Ishikawa (cell line): ENCODE data around the gene RSAD2.

ENCODE experiments used
- CEBPB ChIP-seq: IDR thresholded peaks from 2 replicates; pipeline ENCODE4 v1.6.1; 2012
- CREB1 ChIP-seq: IDR thresholded peaks from 2 replicates; pipeline ENCODE4 v1.6.1; 2012; ENCODE audit warnings: low read depth
- EGR1 ChIP-seq: IDR thresholded peaks from 2 replicates; pipeline ENCODE4 v1.6.1; 2012
- EP300 ChIP-seq: IDR thresholded peaks from 2 replicates; pipeline ENCODE4 v1.6.1; 2012; ENCODE audit warnings: borderline replicate concordance
- FOXM1 ChIP-seq: IDR thresholded peaks from 2 replicates; pipeline ENCODE4 v1.6.1; 2012; ENCODE audit warnings: low read depth, borderline replicate concordance
- MAX ChIP-seq: IDR thresholded peaks from 2 replicates; pipeline ENCODE4 v1.6.1; 2012
- NFIC ChIP-seq: IDR thresholded peaks from 2 replicates; pipeline ENCODE4 v1.6.1; 2012
- RAD21 ChIP-seq: IDR thresholded peaks from 2 replicates; pipeline ENCODE4 v1.6.1; 2012; ENCODE audit warnings: low read depth
- REST ChIP-seq: IDR thresholded peaks from 2 replicates; pipeline ENCODE4 v1.6.1; 2012; ENCODE audit warnings: low read depth, mild to moderate bottlenecking
- TAF1 ChIP-seq: IDR thresholded peaks from 2 replicates; pipeline ENCODE4 v1.6.1; 2012; ENCODE audit warnings: low read depth, mild to moderate bottlenecking
- TCF12 ChIP-seq: IDR thresholded peaks from 2 replicates; pipeline ENCODE4 v1.6.1; 2012; ENCODE audit warnings: low read depth
- TEAD4 ChIP-seq: IDR thresholded peaks from 2 replicates; pipeline ENCODE4 v1.6.1; 2012
- USF1 ChIP-seq: IDR thresholded peaks from 2 replicates; pipeline ENCODE4 v1.6.1; 2012
- YY1 ChIP-seq: IDR thresholded peaks from 2 replicates; pipeline ENCODE4 v1.6.1; 2012; ENCODE audit warnings: low read depth
- ZBTB7A ChIP-seq: IDR thresholded peaks from 2 replicates; pipeline ENCODE4 v1.6.1; 2012; ENCODE audit warnings: low read depth

Gene RSAD2

DNA sequence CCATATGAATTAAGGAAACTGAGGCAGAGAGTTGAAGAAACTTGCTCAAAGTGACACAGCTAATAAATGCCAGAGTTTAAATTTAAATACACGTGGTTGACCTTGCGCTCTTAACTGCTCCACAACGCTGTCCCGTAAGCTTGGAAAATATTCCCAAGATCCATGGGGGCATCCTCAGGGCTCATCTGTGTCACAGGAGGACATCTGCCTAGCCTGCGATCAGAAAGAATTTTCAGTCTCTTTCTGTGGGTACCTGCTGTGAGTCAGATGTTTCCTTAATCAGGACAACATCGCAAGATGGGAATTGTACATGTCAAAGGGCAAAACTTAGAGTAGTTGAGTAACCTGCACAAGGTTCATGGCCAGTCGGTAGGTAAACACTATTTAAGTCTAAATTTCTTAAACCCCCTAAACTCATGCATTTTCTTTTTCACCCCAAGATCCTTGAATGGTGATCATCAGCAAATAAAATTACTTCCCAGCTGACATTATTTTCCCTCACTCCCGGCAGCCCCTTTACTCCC, 13.3 kb upstream of the RSAD2 start:
- no peak for TF ChIP-seq EP300
- no peak for TF ChIP-seq TCF12
- TF ChIP-seq TEAD4: no peak
- no peak for TF ChIP-seq YY1
- TF ChIP-seq USF1: no peak
- TF ChIP-seq NFIC: no peak
- TF ChIP-seq CEBPB: no peak
- no peak for TF ChIP-seq FOXM1
- TF ChIP-seq EGR1: no peak
- TF ChIP-seq MAX: no peak
- TF ChIP-seq ZBTB7A: no peak
- TF ChIP-seq TAF1: no peak
- TF ChIP-seq REST: no peak
- no peak for TF ChIP-seq RAD21
- TF ChIP-seq CREB1: no peak

- TF ChIP-seq USF1 (no peak), YY1 (no peak), TEAD4 (no peak), RAD21 (no peak), CREB1 (no peak), NFIC (no peak), TCF12 (no peak), REST (no peak), MAX (no peak), CEBPB (no peak), FOXM1 (no peak)
Measured at GRCh38 chr2:6864923-6865345, 12.6 kb upstream of the RSAD2 start.

- TF ChIP-seq TAF1 (no peak), MAX (peak; percentile 82), YY1 (no peak)
Measured at GRCh38 chr2:6865346-6866274, 12.0 kb upstream of the RSAD2 start, which contains the start of gene CMPK2. Gene CMPK2 (minus strand): TSS chr2:6865907. CDS start chr2:6865696, 211 bp downstream.

DNA sequence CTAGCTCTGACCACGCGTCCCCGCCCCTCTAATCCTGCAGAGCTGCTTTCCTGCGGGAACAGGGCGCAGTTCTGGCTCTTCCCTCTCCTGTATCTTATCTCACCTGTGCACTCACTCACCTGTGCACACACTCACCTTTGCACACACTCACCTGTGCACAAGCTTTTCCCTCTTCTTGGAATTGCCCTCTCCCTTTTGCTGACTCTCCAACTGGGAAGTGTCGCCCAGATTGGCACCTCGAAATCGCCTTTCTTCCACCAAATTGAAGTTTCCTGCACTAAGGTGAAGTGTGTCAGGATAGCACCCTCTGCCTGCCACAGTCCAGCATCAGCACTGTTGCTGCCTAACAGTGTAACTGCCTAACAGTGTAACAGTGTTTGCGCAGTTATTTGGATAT, 11.3 kb upstream of the RSAD2 start:
- TF ChIP-seq TCF12 (no peak), TAF1 (no peak), EGR1 (no peak), ZBTB7A (no peak), USF1 (no peak), RAD21 (peak; percentile 17; the same call in 1 of the 2 replicates), MAX (no peak)

- TF ChIP-seq ZBTB7A (no peak), TCF12 (no peak), TEAD4 (no peak)
Measured at GRCh38 chr2:6866982-6867381, 10.6 kb upstream of the RSAD2 start.
